Measurements from ENCODE around the gene WNK3.

WNK3 gene

GRCh38 chrX:54166915-54167314 lies 190.9 kb downstream of the WNK3 start:
- DNase-seq = no peak

DNA sequence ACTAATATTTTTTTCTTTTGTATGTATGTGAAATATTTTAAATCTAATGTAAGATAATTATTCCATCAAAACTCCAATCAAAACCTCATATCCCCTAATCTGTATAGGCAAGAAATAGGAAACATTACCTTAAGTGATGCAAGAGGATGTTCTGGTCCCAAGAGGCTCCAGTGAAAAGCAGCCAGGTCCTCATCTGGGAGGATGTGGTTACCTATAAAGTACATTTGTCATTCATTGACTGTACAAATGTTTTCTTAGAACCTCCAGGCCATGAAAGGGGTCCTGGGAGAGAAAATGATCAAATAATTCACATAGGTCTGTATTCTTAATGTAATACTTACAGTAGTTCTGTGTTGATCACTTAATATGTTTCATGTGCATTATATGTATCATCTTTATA lies 200.3 kb downstream of the WNK3 start:
- no peak for DNase-seq

Data from fibroblast of skin of back (primary cell).